AG08395 (cell line): Measurements from ENCODE around the gene OR2H1.

ENCODE experiments used
- DNase-seq: peaks from one replicate; pipeline ENCODE4 v3.0.0; 2012; ENCODE audit warnings: mixed read lengths, low spot score

OR2H1 gene

DNA sequence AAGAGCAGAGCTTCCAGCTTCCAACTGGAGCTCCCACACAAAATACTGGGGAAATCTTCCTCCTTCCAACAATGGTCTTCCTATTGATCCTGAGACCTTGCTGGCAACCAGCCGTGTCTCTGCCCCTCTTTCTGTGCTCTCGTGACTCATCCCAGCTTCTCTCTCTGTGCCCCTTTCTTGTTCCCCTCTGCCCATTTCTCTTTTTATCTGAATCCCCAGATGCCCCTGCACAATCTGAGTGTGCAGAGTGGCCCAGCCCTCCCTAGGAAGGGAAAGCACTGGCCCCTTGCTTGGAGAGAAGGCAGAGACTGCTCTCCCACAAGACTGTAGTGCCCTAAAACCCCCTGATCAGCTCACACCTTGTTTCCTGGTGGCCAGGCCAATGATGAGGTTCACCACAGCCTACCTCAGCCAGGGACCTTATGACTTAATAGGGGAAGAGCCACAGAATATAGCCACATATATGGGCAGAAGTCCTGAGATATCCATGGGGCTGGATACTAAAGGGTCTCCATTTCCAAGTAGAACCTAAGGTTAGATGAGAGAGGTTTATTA, 53.9 kb downstream of the OR2H1 start:
- no peak for DNase-seq
